H1 (cell line): ENCODE data around the gene ZCCHC17. TPM values are rescaled to one million over a fixed set of nuclear protein-coding genes. Genes with fewer than 3 reads are reported as not detected.

Experiments used
- CHD1 ChIP-seq: IDR thresholded peaks from 2 replicates; pipeline ENCODE4 v1.6.1; 2012; ENCODE audit warnings: low read depth, low read length, improper control_type of control experiment
- CTCF ChIP-seq, 3 experiments: IDR thresholded peaks; 1 replicate in 2 of 3; 2 replicates in 1 of 3; pipeline versions ENCODE4 v1.5.1 to v1.6.1; 2011; ENCODE audit warnings: low read length in 3 of 3, mild to moderate bottlenecking in 3 of 3, inconsistent platforms in 2 of 3, low read depth in 1 of 3, moderate library complexity in 1 of 3; ENCODE audit not compliant: insufficient read depth in 1 of 3; ENCODE audit errors: control extremely low read depth in 1 of 3
- POLR2A ChIP-seq, 2 experiments: IDR thresholded peaks; 1 replicate in 1 of 2; 2 replicates in 1 of 2; pipeline ENCODE4 v1.6.1; 2011; ENCODE audit warnings: low read depth in 2 of 2, low read length in 2 of 2, mild to moderate bottlenecking in 2 of 2; ENCODE audit errors: control extremely low read depth in 1 of 2
- SP1 ChIP-seq: IDR thresholded peaks from 2 replicates; pipeline ENCODE4 v1.6.1; 2011; ENCODE audit warnings: low read depth, low read length
- SP2 ChIP-seq: IDR thresholded peaks from 2 replicates; pipeline ENCODE4 v1.6.1; 2012; ENCODE audit warnings: mild to moderate bottlenecking, low read length, inconsistent platforms
- polyA plus RNA-seq, 7 experiments: library from polyadenylated mRNA; depleted of rRNA in 3 of 7; stranded (reverse) in 5 of 7; unstranded in 2 of 7; fragments of >200 nt in 5 of 7; fragments of 200-250 nt in 2 of 7; gene quantifications; 1 replicate in 5 of 7; 2 replicates in 1 of 7; 4 replicates in 1 of 7; pipeline versions ENCODE4 v1.2.1 to v1.2.3, GENCODE V29; 2011 to 2013; ENCODE audit warnings: missing spikeins in 2 of 7, mixed read lengths in 2 of 7
- total RNA-seq: library from RNA; stranded (reverse); fragmentation: NEBNext Ultra II Directional; extraction: Animal tissue kit (Norgen Biotek cat#: 25700); gene quantifications from 2 replicates; pipeline ENCODE4 v1.2.1, GENCODE V29; 2021

Gene ZCCHC17
- total and polyA plus RNA-seq, 2 of the 8 experiments (the other 6 are each of a cell fraction or from before 2014, with no cell fraction given) = 51.6 to 59.3 TPM

- TF ChIP-seq CTCF (IDR thresholded peaks at IDR 0.05; ENCODE audit: control extremely low read depth in 1 of 3, insufficient read depth in 1 of 3, low read depth in 1 of 3, low read length in 3 of 3) = no peak
- no peak for TF ChIP-seq CHD1
- TF ChIP-seq SP1 = no peak
- TF ChIP-seq POLR2A (IDR thresholded peaks at IDR 0.05; ENCODE audit: control extremely low read depth in 1 of 2, low read depth in 2 of 2, low read length in 2 of 2) = no peak
- TF ChIP-seq SP2 = no peak
Measured at GRCh38 chr1:31372751-31373055, 75.9 kb downstream of the ZCCHC17 start (continued).
